ENCODE measurements around the gene COL1A1. TPM values are rescaled to one million over a fixed set of nuclear protein-coding genes. Genes with fewer than 3 reads are reported as not detected.

Gene COL1A1
- total RNA-seq, 1 donor from 2014 or later = 105 TPM

- no peak for TF ChIP-seq CTCF (conservative IDR thresholded peaks at IDR 0.05; ENCODE audit: low read depth, low read length)
- no peak for DNase-seq (ENCODE audit: low read depth)
- H3K4me3 ChIP-seq (ENCODE audit: low read depth, low read length) = no peak overlapping the region
Measured at GRCh38 chr17:50237901-50238300, 36.5 kb upstream of the COL1A1 start.

- TF ChIP-seq CTCF (conservative IDR thresholded peaks at IDR 0.05; ENCODE audit: low read depth, low read length) = no peak
Measured at GRCh38 chr17:50234581-50234980, 33.1 kb upstream of the COL1A1 start.

GRCh38 chr17:50225701-50226240, 24.3 kb upstream of the COL1A1 start:
- no peak for TF ChIP-seq CTCF (conservative IDR thresholded peaks at IDR 0.05; ENCODE audit: low read depth, low read length)
- DNase-seq (ENCODE audit: low read depth) = no peak

More at GRCh38 chr17:50234581-50234980, 33.1 kb upstream of the COL1A1 start:
- no peak for DNase-seq (ENCODE audit: low read depth)
- H3K4me3 ChIP-seq (ENCODE audit: low read depth, low read length) = no peak overlapping the region

GRCh38 chr17:50222922-50223321, 21.5 kb upstream of the COL1A1 start:
- TF ChIP-seq CTCF (conservative IDR thresholded peaks at IDR 0.05; ENCODE audit: low read depth, low read length) = no peak
- no peak overlapping the region for H3K4me3 ChIP-seq (ENCODE audit: low read depth, low read length)
- DNase-seq (ENCODE audit: low read depth) = no peak

More at GRCh38 chr17:50225701-50226240, 24.3 kb upstream of the COL1A1 start:
- H3K4me3 ChIP-seq (ENCODE audit: low read depth, low read length) = no peak overlapping the region

- DNase-seq (ENCODE audit: low read depth) = no peak
- no peak overlapping the region for H3K4me3 ChIP-seq (ENCODE audit: low read depth, low read length)
- no peak for TF ChIP-seq CTCF (conservative IDR thresholded peaks at IDR 0.05; ENCODE audit: low read depth, low read length)
Measured at GRCh38 chr17:50221864-50222545, 20.6 kb upstream of the COL1A1 start.

GRCh38 chr17:50221266-50221863, 19.9 kb upstream of the COL1A1 start:
- H3K4me3 ChIP-seq (ENCODE audit: low read depth, low read length) = no peak overlapping the region
- no peak for TF ChIP-seq CTCF (conservative IDR thresholded peaks at IDR 0.05; ENCODE audit: low read depth, low read length)
- DNase-seq (ENCODE audit: low read depth) = no peak

Measured in epithelial cell of proximal tubule (primary cell).